ENCODE data around the gene SERPINB1.
A peak's percentile ranks its signal among the peaks of the same experiment; 100 is the strongest.
"Not testable (repeated sequence)": the region's sequence is repeated elsewhere in the genome, so short reads cannot be mapped to it uniquely, and the experiment has no call there.

The SERPINB1 gene

GRCh38 chr6:2865694-2866151 is 24.1 kb upstream of the SERPINB1 start:
- no peak for DNase-seq

GRCh38 chr6:2865270-2865669 is 23.6 kb upstream of the SERPINB1 start:
- DNase-seq = no peak

- no peak for DNase-seq
Measured at GRCh38 chr6:2863901-2864300, 22.2 kb upstream of the SERPINB1 start.

- DNase-seq = no peak
Measured at GRCh38 chr6:2862712-2863181, 21.1 kb upstream of the SERPINB1 start.

- DNase-seq = no peak
Measured at GRCh38 chr6:2861822-2862164, 20.1 kb upstream of the SERPINB1 start.

GRCh38 chr6:2861060-2861821 is 19.6 kb upstream of the SERPINB1 start:
- no peak for DNase-seq

GRCh38 chr6:2860706-2861059 is 19.0 kb upstream of the SERPINB1 start:
- DNase-seq = not testable (repeated sequence)

- not testable (repeated sequence) for DNase-seq
Measured at GRCh38 chr6:2859798-2860705, 18.4 kb upstream of the SERPINB1 start.

- DNase-seq = no peak
Measured at GRCh38 chr6:2859185-2859700, 17.6 kb upstream of the SERPINB1 start.

GRCh38 chr6:2857580-2858337 is 16.1 kb upstream of the SERPINB1 start:
- no peak for DNase-seq

- no peak for DNase-seq
Measured at GRCh38 chr6:2857185-2857579, 15.5 kb upstream of the SERPINB1 start.

- DNase-seq = peak in 1 of 2 experiments; percentile 30
Measured at GRCh38 chr6:2855061-2855519, 13.4 kb upstream of the SERPINB1 start.

GRCh38 chr6:2854396-2854982 is 12.8 kb upstream of the SERPINB1 start:
- DNase-seq = peak; percentile 75 to 88

GRCh38 chr6:2853769-2854395 is 12.2 kb upstream of the SERPINB1 start:
- peak; percentile 75 to 77 for DNase-seq

- not testable (repeated sequence) for DNase-seq
Measured at GRCh38 chr6:2853378-2853768, 11.7 kb upstream of the SERPINB1 start.

GRCh38 chr6:2852921-2853322 is 11.3 kb upstream of the SERPINB1 start:
- no peak for DNase-seq

GRCh38 chr6:2852514-2852855 is 10.8 kb upstream of the SERPINB1 start:
- no peak for DNase-seq

- no peak for DNase-seq
Measured at GRCh38 chr6:2851727-2852513, 10.3 kb upstream of the SERPINB1 start.

GRCh38 chr6:2850538-2851113 is 9.0 kb upstream of the SERPINB1 start:
- no peak for DNase-seq

- DNase-seq = no peak
Measured at GRCh38 chr6:2848851-2849250, 7.2 kb upstream of the SERPINB1 start.

GRCh38 chr6:2845880-2846208 is 4.2 kb upstream of the SERPINB1 start:
- no peak for DNase-seq

All from AML-193 (cell line).